Dedifferentiated amniotic fluid mesenchymal stem cell (primary cell): ENCODE measurements around the gene AVP.

Experiments
- DNase-seq: peaks from one replicate; pipeline ENCODE4 v3.0.0-alpha.2; 2016; ENCODE audit errors: extremely low spot score

AVP gene

DNA sequence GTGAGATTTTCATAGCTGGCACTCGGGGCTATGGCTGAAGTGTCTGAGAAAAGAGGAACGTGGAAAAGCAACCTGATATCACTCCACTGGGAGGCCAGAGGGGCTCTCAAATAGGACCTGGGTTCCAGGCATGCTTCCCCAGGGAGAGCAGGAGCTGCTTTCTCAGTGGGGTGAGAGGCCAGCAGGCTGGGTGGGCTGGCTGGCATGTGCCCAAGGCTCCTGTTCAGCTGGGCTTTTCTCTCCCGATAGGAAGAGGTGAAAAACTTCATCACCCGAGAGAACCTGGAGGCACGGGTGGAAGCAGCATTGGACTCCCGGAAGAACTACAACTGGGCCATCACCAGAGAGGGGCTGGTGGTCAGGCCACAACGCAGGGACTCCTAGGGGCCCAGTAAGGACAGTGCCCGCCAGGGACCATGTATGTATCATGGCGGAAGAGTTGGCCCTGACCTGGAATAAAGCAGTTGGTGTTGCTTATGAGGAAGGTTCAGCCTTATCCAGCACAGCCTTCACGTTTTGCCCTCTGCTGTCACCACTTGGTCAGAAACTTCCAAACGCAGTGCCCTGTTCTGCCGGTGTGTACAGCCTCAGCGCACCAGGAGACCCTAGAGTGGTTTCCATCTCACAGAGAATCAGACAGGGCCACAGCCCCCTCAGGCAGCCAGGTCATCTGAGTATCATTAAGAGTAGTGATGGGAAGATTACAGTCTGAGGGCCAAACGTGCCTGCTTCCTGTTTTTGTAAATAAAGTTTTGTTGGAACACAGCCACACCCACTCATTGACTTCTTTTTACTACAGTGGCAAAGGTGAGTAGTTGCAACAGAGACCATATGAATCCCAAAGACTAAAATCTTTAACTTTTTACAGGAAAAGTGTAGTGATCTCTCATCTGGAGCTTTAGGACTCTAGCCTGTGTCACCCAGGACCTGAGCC is 36.8 kb downstream of the AVP start:
- DNase-seq = no peak

DNA sequence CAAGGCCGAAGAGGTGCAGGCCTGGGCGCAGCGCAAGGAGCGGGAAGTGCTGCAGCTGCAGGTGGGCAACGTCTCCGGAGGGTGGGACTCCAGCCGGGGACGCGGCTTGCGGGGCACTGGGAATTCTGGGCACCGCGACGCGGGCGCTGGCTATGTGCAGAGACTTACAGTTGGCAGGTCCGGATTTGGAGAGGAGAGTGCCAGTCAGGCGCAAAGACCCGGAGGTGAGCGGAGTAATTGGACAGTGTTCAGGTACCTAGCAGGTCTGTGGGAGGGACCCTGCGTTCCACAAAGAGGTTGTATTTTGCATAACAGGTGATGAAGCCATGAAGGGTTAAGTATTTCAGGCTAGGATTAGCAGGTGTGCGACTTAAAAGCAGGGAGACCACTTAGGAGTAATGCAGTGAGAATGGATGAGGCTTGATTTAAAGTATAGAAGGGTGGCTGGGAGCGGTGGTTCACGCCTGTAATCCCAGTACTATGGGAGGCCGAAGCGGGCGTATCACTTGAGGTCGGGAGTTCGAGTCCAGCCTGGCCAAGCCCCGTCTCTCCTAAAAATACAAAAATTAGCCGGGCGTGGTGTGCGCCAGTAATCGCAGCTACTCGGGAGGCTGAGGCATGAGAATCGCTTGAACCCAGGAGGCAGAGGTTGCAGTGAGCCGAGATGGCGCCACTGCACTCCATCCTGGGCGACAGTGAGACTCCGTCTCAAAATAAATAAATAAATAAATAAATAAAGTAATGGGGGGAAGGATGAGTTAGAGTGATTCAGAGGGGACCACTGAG is 37.7 kb downstream of the AVP start:
- no peak for DNase-seq

GRCh38 chr20:3045816-3046676 is 38.5 kb downstream of the AVP start, which contains the start of gene MRPS26:
Gene MRPS26, plus strand, starts transcription at chr20:3046052. Its CDS starts 17 bp downstream, at chr20:3046069.
- DNase-seq = peak; percentile 63

GRCh38 chr20:3045042-3045815 is 39.3 kb downstream of the AVP start:
- DNase-seq = peak; percentile 44

- DNase-seq = no peak
Measured at GRCh38 chr20:3044336-3044965, 40.1 kb downstream of the AVP start.

DNA sequence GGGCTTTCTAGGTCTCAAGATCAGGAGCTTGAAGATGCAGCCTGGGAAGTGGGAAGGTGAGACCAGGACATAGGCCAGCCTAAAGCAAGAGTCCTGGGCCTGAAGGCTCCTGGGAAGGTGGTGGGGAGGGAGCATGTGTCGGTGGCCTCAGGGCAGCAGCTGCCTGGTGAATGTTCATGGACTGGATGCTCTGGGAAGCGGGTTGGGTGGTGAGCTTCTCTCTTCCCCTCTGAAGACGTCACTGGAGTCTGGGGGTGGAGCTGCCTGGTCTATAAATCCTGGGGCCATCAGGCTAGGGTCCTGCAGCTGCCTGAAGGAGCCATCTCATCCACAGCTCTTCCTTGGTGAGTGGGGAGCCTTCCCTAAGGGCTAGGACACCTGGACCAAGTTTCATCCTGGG is 41.2 kb downstream of the AVP start, which contains the start of gene GNRH2:
TSS of gene GNRH2 (plus strand) at position 301 of the 400 bp plus-strand sequence. CDS start 793 bp downstream, outside the sequence.
- DNase-seq = no peak

GRCh38 chr20:3042625-3043024 is 41.9 kb downstream of the AVP start:
- DNase-seq = no peak

DNA sequence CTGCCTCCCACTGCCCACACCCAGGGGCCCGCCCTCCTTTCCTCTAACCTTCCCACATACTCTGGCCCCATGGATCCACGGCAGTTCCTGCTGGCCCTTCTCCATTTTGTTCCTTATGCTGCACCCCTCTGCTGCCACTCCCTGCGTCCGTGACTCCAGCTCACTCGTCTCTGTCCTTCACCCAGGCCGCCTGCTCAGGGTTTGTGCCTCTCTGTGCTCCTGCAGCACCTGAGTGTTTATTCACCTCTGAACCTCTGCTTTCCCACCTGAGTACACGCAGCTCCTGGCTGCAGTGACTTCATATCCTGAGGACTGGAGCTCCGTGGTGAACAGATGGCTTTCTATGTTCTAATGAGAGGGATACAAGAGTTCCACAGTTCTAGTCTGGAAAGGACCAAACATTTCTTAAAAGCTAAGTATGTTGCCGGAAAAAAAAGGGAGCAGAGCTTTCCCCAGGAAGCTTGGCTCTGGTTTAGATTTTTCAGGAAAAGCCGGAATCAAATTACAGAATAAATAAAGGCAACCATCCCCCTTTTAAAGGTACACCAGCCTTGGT is 42.6 kb downstream of the AVP start:
- DNase-seq = no peak

- DNase-seq = no peak
Measured at GRCh38 chr20:3040086-3040485, 44.4 kb downstream of the AVP start.

DNA sequence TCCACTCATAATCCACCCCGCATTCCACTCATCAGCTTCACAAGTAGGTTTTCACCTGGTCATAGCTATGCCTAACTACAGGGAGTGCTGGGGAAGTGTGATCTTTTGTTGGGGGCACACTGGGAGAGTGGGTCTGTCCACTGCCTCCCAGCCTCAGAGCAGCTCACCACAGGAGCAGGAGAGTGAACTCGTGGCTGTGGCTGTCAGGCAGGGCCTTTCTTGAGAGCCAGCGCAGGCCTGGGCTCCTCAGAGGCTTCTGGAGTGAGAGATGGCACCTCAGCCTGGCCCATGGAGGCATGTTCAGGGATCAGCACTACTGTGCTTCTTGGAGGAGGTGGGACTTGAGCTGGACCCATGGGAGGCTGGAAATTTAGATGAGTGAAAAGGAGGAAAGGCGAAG is 45.1 kb downstream of the AVP start:
- DNase-seq = no peak

DNA sequence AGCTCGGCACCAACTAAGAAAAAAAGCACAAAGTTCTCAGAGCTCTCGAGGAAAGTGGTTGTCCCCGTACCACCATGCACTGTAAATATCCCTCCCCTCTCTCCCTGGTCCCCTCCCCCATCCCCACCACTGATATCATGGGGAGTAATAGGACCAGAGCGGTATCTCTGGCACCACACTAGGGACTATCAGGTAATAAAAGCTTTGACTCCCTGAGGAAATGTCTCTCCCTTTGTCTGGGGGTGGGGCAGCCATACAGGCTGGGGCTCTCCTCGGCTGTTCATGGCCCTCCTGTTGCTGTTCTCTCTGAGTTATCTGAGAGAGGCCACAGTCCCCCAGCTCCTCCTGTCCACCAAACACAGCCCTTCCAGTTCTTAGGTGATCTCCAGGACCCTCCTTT is 46.1 kb downstream of the AVP start:
- no peak for DNase-seq

GRCh38 chr20:3037654-3038053 is 46.9 kb downstream of the AVP start:
- no peak for DNase-seq

DNA sequence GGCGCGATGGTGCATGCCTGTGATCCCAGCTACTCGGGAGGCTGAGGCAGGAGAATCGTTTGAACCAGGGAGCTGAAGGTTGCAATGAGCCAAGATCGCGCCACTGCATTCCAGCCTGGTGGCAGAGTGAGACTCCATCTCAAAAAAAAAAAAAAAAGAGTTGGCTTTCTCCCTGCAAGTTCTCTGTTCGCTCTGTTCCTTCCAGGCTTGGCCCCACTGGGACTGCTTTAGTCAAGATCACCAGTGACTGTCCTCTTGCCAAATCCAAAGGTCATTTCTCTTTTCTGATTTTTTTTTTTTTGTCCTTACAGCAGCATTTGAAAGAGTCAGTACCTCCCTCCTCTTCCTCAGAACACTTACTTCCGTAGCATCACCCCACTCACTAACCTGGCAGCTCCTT is 51.9 kb downstream of the AVP start:
- DNase-seq = no peak
